GM23338 (cell line): ENCODE data around the gene PPP4R2.
A peak's percentile ranks its signal among the peaks of the same experiment; 100 is the strongest.

Experiments used
- CREB1 ChIP-seq: fragments of 250-450 bp; sonication (Bioruptor Pico); IDR thresholded peaks from 2 replicates; pipeline ENCODE4 v1.5.0; 2020; ENCODE audit warnings: low read depth, mild to moderate bottlenecking, moderate library complexity
- CTCF ChIP-seq, 2 experiments: fragments of 200-600 bp in 1 of 2; sonication (generic) in 1 of 2; conservative IDR thresholded peaks; 2 replicates each; pipeline versions ENCODE4 v1.5.1 to v1.6.1; 2016 to 2017; ENCODE audit warnings: antibody characterized with exemption in 2 of 2, low read depth in 2 of 2, mild to moderate bottlenecking in 2 of 2, moderate library complexity in 1 of 2
- EZH2 ChIP-seq: fragments of 200-600 bp; sonication (generic); IDR thresholded peaks from one replicate; pipeline ENCODE4 v1.8.0; 2017; ENCODE audit warnings: antibody characterized with exemption, mild to moderate bottlenecking, low read depth; ENCODE audit not compliant: unreplicated experiment
- EZH2phosphoT487 ChIP-seq: fragments of 200-600 bp; sonication (generic); IDR thresholded peaks from one replicate; pipeline ENCODE4 v1.8.1; 2018; ENCODE audit warnings: antibody characterized with exemption; ENCODE audit not compliant: unreplicated experiment
- JUNB ChIP-seq: IDR thresholded peaks from one replicate; pipeline ENCODE4 v1.6.1; 2016; ENCODE audit warnings: antibody characterized with exemption; ENCODE audit not compliant: unreplicated experiment
- POLR2AphosphoS5 ChIP-seq: IDR thresholded peaks from 2 replicates; pipeline ENCODE4 v1.6.1; 2016; ENCODE audit warnings: antibody characterized with exemption, low read depth
- REST ChIP-seq: IDR thresholded peaks from one replicate; pipeline ENCODE4 v1.6.1; 2018; ENCODE audit warnings: antibody characterized with exemption; ENCODE audit not compliant: unreplicated experiment
- ZNF331 ChIP-seq: fragments of 250-450 bp; sonication (Bioruptor Pico); IDR thresholded peaks from 2 replicates; pipeline ENCODE4 v1.5.0; 2020; ENCODE audit warnings: low read depth, mild to moderate bottlenecking, moderate library complexity
- TF ChIP-seq, protein P1 (sequence below): IDR thresholded peaks from 2 replicates; pipeline ENCODE4 v1.6.1; 2016; ENCODE audit warnings: antibody characterized with exemption
- TF ChIP-seq, protein P2 (sequence below): fragments of 250-450 bp; sonication (Bioruptor Pico); IDR thresholded peaks from 2 replicates; pipeline ENCODE4 v1.5.0; 2020; ENCODE audit warnings: mild to moderate bottlenecking, moderate library complexity

- TF ChIP-seq CTCF (conservative IDR thresholded peaks at IDR 0.05; ENCODE audit: low read depth in 2 of 2) (peak; percentile 57 to 67), POLR2AphosphoS5 (no peak), EZH2phosphoT487 (no peak), EZH2 (no peak), REST (no peak), CREB1 (CRISPR knock-in tag) (no peak), JUNB (no peak), ZNF331 (no peak)
- TF ChIP-seq, protein P1, sequence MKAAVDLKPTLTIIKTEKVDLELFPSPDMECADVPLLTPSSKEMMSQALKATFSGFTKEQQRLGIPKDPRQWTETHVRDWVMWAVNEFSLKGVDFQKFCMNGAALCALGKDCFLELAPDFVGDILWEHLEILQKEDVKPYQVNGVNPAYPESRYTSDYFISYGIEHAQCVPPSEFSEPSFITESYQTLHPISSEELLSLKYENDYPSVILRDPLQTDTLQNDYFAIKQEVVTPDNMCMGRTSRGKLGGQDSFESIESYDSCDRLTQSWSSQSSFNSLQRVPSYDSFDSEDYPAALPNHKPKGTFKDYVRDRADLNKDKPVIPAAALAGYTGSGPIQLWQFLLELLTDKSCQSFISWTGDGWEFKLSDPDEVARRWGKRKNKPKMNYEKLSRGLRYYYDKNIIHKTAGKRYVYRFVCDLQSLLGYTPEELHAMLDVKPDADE: no peak
- TF ChIP-seq, protein P2, sequence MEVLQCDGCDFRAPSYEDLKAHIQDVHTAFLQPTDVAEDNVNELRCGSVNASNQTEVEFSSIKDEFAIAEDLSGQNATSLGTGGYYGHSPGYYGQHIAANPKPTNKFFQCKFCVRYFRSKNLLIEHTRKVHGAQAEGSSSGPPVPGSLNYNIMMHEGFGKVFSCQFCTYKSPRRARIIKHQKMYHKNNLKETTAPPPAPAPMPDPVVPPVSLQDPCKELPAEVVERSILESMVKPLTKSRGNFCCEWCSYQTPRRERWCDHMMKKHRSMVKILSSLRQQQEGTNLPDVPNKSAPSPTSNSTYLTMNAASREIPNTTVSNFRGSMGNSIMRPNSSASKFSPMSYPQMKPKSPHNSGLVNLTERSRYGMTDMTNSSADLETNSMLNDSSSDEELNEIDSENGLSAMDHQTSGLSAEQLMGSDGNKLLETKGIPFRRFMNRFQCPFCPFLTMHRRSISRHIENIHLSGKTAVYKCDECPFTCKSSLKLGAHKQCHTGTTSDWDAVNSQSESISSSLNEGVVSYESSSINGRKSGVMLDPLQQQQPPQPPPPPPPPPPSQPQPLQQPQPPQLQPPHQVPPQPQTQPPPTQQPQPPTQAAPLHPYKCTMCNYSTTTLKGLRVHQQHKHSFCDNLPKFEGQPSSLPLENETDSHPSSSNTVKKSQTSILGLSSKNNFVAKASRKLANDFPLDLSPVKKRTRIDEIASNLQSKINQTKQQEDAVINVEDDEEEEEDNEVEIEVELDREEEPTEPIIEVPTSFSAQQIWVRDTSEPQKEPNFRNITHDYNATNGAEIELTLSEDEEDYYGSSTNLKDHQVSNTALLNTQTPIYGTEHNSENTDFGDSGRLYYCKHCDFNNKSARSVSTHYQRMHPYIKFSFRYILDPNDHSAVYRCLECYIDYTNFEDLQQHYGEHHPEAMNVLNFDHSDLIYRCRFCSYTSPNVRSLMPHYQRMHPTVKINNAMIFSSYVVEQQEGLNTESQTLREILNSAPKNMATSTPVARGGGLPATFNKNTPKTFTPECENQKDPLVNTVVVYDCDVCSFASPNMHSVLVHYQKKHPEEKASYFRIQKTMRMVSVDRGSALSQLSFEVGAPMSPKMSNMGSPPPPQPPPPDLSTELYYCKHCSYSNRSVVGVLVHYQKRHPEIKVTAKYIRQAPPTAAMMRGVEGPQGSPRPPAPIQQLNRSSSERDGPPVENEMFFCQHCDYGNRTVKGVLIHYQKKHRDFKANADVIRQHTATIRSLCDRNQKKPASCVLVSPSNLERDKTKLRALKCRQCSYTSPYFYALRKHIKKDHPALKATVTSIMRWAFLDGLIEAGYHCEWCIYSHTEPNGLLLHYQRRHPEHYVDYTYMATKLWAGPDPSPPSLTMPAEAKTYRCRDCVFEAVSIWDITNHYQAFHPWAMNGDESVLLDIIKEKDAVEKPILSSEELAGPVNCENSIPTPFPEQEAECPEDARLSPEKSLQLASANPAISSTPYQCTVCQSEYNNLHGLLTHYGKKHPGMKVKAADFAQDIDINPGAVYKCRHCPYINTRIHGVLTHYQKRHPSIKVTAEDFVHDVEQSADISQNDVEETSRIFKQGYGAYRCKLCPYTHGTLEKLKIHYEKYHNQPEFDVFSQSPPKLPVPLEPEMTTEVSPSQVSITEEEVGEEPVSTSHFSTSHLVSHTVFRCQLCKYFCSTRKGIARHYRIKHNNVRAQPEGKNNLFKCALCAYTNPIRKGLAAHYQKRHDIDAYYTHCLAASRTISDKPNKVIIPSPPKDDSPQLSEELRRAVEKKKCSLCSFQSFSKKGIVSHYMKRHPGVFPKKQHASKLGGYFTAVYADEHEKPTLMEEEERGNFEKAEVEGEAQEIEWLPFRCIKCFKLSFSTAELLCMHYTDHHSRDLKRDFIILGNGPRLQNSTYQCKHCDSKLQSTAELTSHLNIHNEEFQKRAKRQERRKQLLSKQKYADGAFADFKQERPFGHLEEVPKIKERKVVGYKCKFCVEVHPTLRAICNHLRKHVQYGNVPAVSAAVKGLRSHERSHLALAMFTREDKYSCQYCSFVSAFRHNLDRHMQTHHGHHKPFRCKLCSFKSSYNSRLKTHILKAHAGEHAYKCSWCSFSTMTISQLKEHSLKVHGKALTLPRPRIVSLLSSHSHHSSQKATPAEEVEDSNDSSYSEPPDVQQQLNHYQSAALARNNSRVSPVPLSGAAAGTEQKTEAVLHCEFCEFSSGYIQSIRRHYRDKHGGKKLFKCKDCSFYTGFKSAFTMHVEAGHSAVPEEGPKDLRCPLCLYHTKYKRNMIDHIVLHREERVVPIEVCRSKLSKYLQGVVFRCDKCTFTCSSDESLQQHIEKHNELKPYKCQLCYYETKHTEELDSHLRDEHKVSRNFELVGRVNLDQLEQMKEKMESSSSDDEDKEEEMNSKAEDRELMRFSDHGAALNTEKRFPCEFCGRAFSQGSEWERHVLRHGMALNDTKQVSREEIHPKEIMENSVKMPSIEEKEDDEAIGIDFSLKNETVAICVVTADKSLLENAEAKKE: no peak
Measured at GRCh38 chr3:72997421-72997961, 880 bp downstream of the PPP4R2 start.
